COLO668 (cell line): ENCODE data around the gene PRKAA1.
A peak's percentile ranks its signal among the peaks of the same experiment; 100 is the strongest.

Experiments used
- DNase-seq: peaks from one replicate; lab custom pipeline; 2025; ENCODE audit not compliant: unreplicated experiment; lab: John Stamatoyannopoulos, UW

PRKAA1 gene

DNA sequence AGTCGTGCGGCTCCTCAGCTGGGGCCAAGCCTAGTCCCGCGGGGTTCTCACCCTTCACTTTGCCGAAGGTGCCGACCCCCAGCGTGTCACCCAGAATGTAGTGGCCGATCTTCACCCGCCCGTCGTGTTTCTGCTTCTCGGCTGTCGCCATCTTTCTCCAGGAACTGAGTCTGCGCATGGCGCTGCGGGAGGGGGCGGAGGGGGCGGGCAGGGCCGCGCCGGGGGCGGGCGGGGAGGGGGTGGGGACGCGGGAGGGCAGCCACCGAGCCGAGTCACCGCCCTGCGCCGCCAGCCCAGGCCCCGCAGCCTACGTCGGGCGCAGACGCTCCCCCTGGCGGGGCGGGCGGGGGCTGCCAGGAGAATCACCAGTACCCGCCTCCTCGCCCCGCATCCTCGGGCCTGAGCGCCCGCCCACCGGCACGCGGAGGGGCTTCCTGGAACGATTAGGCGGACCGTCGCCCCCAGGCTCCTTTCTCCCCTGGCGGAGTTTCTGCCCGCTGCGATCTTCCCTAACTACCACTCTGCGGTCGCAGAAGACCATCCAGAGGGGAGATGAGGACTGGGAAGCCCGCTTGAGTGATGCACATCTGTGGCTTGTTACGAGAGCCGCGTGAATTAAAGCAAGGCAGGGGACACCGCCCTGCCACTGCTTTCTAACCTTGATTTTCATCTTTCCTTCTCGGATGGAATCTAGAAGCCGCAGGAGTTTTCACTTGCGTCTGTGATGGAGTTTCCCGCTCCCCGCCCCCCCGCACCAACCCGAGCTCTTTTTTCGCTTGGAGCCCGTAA, at the start of gene PRKAA1:
Gene PRKAA1 (minus strand): TSS at position 363 of the 789 bp plus-strand sequence. CDS start 185 bp downstream, at position 178.
- peak; percentile 94 for DNase-seq

DNA sequence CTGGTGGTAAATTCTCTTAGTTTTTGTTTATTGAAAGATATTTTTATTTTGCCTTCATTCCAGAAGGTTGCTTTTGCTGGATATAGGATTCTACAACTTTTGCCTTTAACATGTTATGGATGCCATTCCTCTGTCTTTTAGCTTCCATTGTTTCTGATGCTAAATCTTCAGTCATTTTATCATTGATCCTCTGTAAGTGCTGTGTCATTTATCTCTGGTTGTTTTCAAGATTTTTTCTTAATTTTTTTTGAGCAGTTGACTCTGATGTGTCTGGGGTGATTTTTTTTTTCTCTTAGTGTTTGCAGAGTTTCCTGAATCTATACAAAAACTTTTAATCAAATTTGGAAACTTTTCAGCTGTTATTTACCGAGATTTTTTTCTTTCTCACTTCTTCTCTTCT, 49.4 kb upstream of the PRKAA1 start:
- DNase-seq: no peak

DNA sequence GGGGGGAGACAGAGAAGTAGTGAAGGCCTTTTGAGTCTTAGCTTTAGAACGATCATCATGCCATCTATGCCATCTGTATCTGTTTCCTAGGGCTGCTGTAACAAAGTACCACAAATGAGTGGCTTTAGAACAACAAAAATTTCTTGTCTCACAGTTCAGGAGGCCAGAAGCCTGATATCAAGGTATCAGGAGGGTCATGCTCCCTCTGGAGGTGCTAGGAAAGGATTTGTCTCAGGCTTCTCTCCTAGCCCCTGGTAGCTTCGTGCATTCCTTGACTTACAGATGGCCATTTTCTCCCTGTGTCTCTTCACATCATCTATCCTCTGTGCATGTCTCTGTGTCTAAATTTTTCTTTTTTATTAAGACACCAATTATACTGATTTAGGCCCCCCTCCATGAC, 48.2 kb upstream of the PRKAA1 start:
- no peak for DNase-seq

DNA sequence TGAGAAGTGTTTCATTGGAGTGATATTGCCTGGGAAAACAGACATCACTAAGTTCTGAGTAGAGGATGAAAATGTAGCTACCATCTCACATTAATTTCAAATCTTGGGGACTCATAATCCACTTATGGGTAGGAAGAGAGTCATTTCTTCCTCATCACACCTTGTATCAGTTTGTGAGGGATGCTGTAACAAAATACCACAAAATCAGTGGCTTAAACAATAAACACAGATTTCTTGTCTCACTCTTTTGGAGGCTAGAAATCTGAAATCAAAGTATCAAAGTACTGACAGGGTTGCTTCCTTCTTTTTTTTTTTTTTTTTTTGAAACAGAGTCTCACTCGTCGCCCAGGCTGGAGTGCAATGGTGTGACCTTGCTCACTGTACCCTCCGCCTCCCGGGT, 46.4 kb upstream of the PRKAA1 start:
- DNase-seq: no peak

DNA sequence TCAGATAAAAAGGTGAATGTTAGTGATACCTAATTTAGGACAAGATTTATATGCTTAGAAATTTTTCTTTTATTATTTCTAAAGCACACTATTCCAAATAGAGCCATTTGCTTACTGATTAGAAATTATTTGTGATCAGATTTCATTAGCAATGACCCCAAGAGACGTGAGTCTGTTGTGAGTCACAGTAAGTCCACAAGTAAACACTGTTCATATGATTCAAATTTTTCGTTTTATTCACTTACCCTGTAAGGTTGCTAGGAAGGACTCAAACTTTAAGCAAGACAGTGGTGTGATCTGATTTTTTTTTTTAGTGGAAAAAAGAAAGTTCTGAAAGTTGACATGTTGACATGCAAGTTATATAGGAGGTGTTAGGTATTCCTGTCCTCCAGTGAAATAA, 44.2 kb upstream of the PRKAA1 start:
- DNase-seq: no peak

DNA sequence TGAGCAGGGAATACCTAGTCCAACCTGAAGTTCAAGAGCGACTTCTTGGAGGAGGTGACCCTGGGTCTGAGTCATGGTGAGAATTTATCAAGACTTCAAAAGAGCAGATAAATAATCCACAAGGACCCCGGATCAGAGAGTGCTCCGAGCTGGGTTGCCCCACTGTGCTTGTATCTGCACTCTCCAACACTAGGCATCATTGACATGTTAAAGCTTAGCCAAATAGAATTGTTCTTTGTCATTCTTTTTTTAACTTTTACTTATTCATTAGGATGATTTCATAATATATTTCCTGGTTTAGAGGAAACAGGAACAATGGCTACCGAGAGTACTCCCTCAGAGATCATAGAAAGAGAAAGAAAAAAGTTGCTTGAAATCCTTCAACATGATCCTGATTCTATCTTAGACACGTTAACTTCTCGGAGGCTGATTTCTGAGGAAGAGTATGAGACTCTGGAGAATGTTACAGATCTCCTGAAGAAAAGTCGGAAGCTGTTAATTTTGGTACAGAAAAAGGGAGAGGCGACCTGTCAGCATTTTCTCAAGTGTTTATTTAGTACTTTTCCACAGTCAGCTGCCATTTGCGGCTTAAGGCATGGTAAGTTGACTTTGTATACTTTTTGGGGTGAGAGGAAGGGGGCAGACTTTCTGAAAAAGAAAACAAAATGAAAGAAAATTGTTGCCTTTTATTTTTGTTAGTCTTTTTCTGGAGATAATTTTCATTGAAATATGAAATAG, 43.1 kb upstream of the PRKAA1 start, which contains the start of gene CARD6:
Gene CARD6 (plus strand): TSS at position 300 of the 738 bp plus-strand sequence. CDS start 16 bp downstream, at position 316.
- DNase-seq: no peak

DNA sequence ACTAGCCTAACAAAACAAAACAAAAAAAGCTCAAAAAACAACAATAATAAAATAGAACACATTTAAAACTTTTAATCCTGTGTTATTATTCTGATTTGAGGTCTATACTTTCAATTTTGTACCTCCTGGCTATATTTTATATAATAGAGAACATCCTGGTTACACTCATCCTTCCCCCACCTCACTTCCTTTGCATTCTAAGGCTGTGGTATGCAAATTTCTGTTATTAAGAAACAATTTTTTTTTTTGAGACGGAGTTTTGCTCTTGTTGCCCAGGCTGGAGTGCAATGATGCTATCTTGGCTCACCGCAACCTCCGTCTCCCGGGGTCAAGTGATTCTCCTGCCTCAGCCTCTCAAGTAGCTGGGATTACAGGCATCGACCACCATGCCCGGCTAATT, 39.9 kb upstream of the PRKAA1 start:
- no peak for DNase-seq

DNA sequence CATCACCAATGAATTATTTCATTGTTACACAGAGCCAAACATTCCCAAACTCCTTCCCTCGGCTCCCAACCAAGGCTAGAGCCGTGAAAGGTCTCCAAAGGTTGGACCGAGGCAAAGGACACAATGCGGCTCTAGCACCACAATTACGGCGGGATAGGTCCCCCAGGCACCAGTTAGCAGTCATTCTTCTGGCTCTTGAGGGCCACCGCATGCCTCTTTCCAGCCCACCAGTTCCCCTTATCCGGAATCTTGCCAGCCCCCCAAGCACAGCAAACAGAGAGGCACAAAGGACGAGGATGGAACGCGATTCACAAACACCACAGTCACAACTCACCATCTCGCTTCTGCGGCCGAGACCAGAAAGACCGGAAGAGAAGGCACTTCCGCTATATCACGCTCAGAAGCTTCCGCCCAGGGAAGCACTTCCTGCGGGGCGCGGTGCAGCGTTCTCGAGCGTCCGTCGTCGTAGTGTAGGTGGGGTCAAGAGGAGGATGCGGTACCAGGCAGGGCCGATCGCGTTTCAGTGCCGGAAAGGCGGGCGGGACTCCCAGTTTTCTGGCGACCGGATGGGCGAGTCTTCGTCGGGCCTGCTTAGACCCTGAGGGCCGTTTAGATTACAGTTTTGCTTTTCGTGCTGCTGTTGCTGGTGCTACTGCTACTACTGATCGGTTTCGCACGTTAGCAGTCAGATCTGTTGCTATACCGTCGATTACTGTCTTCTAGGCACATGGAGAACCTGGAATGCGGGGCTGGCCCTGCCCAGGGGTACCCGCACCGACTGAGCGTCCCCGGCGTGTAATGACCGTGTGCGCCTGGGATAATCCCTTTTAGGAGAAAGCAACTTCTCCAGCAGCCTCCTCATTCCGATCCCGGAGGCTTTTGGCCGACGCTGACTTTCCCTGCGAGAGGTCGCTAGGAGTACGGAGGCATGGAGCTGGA, 36.9 kb upstream of the PRKAA1 start, which contains the start of gene RPL37:
Gene RPL37 (minus strand): TSS at position 374 of the 939 bp plus-strand sequence. CDS start 37 bp downstream, at position 337.
- peak; percentile 97 for DNase-seq

DNA sequence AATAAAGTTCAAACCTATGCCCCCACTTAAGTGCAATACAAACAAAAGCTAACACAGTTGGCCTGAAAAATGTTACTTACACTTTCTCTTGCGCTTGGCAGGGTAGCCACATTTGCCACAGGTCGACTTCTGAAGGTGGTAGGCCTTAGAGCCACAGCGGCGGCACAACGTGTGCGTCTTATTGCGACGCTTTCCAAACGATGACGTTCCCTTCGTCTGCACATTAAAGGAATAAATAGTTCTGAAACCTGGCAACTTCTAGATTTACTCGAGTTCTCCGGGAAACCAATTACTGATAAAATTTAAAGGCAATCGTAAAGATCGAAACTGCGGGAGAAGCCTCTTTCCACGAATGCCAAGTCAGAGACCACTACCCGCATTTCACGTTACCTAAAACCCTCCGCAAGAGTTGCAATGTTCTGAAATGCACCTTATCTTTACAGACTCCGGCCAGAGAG, 36.2 kb upstream of the PRKAA1 start:
- peak; percentile 52 for DNase-seq

DNA sequence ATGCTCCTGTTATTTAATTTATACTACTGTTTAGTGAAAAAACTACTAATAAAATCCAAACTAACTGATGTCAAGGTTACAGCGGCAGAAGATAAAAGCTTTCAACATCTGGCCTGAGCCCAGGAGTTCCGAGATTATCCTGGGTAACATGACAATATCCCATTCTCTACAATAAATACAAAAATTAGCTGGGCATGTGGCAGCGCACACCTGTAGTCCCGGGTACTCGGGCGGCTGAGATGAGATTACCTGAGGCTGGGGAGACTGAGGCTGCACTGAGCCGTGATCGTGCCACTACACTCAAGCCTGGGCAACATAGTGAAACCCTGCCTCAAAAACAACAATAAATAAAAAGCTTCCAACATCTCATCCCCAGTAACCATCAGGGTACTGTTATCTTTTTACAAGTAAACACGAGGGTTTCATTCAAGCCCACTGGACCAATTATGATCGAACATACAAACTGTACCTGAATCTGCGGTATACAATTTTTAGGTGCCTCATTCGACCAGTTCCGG, 35.6 kb upstream of the PRKAA1 start:
- DNase-seq: no peak

DNA sequence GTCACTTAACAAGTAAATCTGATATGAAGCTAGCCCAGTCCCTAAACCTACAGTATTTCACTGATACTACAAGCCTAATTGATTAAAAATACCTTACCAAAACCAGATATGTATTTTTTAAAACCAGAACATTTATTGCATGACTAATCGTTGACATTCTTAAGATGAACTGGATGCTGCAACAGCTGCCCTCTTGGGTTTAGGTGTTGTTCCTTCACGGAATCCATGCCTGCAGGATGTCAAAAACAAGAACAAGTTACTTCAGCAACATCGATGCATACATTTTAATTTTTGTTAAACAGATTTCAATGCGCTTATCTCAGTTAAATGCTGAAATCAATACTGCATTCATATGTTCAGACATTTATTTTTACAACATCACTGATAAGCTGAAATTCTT, 34.2 kb upstream of the PRKAA1 start:
- DNase-seq: no peak

DNA sequence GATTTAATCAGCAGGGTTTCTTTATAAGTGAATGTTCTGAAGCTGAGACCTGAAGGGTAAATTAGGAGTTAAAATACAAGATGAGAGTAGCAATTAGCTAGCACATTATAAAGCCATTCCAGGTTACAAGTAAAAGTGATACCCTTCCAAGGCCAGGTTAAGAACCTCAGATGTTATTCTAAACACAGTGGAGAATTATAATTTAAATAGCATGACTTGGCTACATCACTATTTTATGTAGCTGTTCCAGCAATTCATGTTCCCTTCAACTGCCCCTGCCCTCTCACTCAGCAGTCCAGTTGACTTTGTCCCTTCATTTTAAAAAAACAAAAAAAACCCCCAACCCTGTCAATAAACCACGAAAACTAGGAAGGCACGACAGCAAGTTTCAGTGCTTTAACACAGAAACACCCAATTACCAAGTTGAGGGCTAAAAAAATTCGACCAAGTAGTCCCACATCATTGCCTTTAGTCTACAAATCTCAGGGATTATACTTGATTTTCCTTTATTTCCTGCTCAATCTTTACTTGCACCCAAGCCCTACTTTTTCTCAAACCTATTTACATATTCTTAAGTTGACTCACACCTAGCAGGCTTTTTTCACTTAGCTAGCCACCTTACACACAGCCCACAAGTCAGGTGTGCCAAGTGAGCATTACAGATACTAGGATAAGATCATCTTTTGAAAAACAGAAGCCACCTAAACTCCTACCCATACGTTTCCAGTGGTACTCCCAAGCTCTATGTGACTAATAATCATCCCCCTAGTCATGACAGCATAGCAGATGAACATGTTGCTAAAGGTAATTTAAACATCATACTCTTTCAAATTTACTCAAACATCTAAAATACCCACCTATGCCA, 33.4 kb upstream of the PRKAA1 start:
- no peak for DNase-seq

DNA sequence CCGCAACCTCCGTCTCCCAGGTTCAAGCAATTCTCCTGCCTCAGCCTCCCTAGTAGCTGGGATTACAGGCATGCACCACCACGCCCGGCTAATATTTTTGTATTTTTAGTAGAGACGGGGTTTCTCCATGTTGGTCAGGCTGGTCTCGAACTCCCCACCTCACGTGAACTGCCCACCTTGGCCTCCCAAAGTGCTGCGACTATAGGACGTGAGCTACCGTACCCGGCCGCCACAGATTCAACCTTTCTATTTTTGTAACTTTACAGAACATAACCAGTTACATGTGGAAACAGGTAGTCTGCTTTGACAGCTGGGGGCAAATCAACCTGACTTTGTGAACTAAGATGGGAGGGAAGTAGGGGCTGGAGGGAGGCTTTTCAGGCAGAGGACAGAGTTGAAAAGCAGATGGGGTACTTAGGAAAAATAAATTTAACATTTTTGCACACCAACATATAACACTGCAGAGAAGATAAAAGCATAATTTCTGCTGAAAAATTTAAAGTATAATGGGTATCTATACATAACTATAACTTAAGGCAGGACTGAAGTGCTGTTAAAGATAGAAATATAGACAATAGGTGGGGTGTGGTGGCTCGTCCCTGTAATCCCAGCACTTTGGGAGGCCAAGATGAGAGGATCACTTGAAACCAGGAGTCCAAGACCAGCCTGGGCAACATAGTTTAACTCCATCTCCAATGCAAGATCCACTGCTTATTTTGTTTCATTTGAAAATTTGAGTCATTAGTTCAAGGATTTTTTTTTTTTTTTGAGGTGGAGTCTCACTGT, 31.8 kb upstream of the PRKAA1 start:
- DNase-seq: no peak

DNA sequence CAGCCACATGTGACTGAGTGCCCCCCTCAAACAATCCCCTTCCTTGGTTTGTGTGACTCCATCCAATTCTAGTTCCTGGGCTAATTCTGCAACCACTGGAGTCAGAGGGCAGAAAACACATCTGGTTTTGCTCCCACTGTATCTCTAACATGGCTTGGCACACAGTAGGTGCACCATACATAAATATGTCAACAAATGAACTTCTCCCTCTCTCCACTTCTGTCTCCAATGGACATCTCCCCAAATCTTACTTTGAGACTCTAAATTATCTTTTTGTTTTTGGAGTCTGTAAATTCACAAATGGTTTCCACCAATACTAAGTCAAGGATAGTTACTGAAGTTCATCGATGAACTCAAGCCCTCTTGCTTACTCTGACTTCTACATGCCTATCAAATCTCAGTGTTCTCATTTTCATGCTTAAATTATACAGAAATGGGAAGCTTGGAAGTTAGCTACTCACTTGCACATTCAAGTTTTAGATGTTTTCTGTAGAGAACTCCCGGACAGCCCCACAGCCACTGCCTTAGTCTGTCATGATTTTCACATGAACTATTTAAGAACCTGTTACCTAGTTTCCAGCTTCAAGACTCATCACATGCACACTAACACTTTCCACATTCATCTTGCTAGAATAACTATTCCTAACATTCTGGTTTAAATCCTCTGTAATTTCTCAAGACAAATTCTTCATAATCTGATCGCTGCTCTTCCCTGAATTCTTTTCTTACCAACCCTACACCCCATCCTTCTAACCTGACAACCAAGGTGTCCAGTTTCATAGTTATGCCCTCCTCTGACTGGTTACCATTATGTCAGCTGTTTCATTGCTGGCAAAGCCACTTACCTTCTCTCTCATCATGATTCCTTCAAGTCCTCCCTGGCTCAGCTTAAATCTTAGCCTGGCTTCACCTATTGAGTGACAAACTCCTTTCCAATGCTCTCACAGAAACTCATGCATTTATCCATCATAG, 30.8 kb upstream of the PRKAA1 start:
- DNase-seq: no peak

DNA sequence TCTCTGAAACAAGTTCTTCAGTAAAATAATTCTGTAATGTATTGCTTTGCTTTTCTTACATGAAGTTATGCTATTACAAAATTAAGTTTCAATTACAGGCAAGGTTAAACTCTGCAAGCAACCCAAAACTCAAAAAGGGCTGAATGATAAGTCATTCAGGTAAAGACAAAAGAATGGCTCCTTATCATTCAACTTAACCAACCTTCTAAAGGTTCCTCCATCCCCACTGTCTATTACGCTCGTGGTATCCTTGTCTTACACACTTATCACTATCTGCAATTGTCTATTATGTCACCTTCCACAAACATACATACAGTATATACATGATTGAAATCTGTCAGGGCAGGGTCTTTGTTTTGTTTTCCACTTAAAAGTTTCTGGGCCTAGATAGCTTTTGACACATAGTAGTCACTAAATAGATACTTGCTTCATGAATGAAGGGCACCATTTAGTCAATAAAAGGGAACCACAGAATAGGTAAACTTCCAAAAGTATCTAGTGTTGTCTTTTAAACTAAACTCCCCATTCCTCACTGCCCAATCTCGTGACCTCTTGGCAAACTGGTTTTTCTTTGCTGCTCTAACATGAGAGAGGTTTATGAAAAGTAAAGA, 30.0 kb upstream of the PRKAA1 start:
- no peak for DNase-seq

DNA sequence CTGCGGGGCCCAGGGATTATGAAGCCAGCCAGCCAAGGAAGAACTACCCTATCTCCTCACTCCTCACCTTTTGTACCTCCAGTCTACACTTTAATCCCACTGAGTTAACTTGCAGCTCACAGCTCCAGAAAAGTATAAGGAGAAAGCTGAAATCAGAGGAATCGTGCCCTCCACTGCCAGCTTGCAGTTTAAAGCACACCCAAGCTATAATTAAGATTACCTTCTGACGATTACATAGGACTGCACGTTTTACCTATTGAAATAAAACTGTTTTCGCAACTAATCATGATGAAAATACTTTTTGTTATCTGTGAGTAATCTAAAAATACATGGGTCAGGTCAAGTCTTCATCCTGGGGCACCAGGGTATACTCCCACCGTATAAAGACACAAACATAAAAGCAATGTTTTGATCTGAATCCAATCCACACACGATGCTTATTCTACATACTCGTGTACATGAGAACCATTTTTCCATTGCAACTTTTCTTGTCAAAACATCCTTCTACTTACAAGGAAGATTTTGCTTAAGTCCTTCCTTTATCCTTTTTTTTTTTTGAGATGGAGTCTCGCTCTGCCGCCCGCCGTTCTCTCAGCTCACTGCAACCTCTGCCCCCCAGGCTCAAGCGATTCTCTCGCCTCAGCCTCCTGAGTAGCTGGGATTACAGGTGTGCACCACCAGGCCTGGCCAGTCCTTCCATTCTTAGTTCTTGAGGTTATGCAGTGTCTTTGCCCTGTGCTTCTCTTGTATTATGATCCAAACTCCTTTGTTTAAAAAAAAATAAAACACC, 29.2 kb upstream of the PRKAA1 start:
- no peak for DNase-seq
